ENCODE measurements around the gene BACH2. TPM values are rescaled to one million over a fixed set of nuclear protein-coding genes. Genes with fewer than 3 reads are reported as not detected.

Gene BACH2
- total RNA-seq, 1 experiment from 2014 or later, result 3.3 TPM

DNA sequence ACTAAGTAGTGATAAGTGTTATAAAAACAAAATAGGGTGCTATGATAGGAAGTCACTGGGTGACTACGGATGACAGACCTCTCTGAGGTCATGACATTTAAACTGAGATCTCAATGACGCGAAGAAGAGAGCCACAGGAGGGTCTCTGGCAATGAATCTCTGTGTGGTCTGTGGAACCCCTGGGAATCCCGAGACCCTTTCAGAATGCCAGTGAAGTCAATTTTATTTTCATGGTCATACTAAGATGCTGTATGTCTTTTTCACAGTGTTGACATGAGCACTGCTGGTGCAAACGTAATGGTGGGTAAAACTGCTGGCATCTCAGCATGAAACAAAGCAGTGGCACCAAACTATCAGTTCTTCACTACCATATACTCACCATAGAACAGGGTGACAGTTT lies 247.3 kb downstream of the BACH2 start:
- intact Hi-C loops (cut with micrococcal nuclease), result no loop called here
- no peaks in the 10 kb centered on the region for H3K36me3 ChIP-seq (ENCODE audit: control insufficient read depth in 1 of 2, insufficient read depth in 2 of 2, low read length in 2 of 2)
- no TSS peak for BruUV-seq (replicated peaks)
- H2AFZ ChIP-seq (ENCODE audit: low read depth, low read length, poor library complexity, severe bottlenecking), result no peak overlapping the region
- H3K9ac ChIP-seq (ENCODE audit: low read length), result no peak overlapping the region
- no peaks in the 10 kb centered on the region for H4K20me1 ChIP-seq (ENCODE audit: insufficient read depth)
- no peak overlapping the region for H3K4me2 ChIP-seq (ENCODE audit: low read length)
- H3K9me3 ChIP-seq (ENCODE audit: control insufficient read depth in 1 of 2, insufficient read depth in 1 of 2, low read depth in 1 of 2, low read length in 2 of 2), result no peaks in the 10 kb centered on the region
- no peaks in the 10 kb centered on the region for H3K27me3 ChIP-seq (ENCODE audit: insufficient read depth, low read length)
- DNase-seq (ENCODE audit: low read depth, low spot score) (no peak), ATAC-seq (no peak)
- H3K4me1 ChIP-seq (ENCODE audit: control insufficient read depth in 1 of 2, insufficient read depth in 2 of 2, low read length in 2 of 2), result no peaks in the 10 kb centered on the region
- no peaks in the 10 kb centered on the region for H3K79me2 ChIP-seq (ENCODE audit: insufficient read depth, low read length)
- ChIA-PET CTCF (no interaction called here), POLR2A (no interaction called here), RAD21 (ENCODE audit: low non-redundant PET in 1 of 2, low total read pairs in 2 of 2, uncharacterized antibody in 2 of 2, unreplicated experiment in 2 of 2) (no interaction called here)
- H3K4me3 ChIP-seq (replicated peaks in 1 of 2; ENCODE audit: low read depth in 1 of 2, low read length in 2 of 2), result no peak overlapping the region
- no peaks in the 10 kb centered on the region for H3K9me2 ChIP-seq (ENCODE audit: insufficient read depth)
- no peak overlapping the region for H3K27ac ChIP-seq (ENCODE audit: low read depth, low read length)
- TF ChIP-seq ZFX (IDR thresholded peaks at IDR 0.05), result no peak
- TF ChIP-seq EZH2phosphoT487 (IDR thresholded peaks at IDR 0.05; ENCODE audit: borderline replicate concordance), result no peak
- no peak for TF ChIP-seq SRF (IDR thresholded peaks at IDR 0.05; ENCODE audit: low read depth)
- no peak for TF ChIP-seq EZH2 (IDR thresholded peaks at IDR 0.05)
- TF ChIP-seq, protein P1, sequence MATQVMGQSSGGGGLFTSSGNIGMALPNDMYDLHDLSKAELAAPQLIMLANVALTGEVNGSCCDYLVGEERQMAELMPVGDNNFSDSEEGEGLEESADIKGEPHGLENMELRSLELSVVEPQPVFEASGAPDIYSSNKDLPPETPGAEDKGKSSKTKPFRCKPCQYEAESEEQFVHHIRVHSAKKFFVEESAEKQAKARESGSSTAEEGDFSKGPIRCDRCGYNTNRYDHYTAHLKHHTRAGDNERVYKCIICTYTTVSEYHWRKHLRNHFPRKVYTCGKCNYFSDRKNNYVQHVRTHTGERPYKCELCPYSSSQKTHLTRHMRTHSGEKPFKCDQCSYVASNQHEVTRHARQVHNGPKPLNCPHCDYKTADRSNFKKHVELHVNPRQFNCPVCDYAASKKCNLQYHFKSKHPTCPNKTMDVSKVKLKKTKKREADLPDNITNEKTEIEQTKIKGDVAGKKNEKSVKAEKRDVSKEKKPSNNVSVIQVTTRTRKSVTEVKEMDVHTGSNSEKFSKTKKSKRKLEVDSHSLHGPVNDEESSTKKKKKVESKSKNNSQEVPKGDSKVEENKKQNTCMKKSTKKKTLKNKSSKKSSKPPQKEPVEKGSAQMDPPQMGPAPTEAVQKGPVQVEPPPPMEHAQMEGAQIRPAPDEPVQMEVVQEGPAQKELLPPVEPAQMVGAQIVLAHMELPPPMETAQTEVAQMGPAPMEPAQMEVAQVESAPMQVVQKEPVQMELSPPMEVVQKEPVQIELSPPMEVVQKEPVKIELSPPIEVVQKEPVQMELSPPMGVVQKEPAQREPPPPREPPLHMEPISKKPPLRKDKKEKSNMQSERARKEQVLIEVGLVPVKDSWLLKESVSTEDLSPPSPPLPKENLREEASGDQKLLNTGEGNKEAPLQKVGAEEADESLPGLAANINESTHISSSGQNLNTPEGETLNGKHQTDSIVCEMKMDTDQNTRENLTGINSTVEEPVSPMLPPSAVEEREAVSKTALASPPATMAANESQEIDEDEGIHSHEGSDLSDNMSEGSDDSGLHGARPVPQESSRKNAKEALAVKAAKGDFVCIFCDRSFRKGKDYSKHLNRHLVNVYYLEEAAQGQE (IDR thresholded peaks at IDR 0.05; ENCODE audit: low read depth), result no peak
- no peak for TF ChIP-seq CBX3 (IDR thresholded peaks at IDR 0.05; ENCODE audit: low read depth)
- no peak for TF ChIP-seq EGR1 (IDR thresholded peaks at IDR 0.05; ENCODE audit: low read depth)
- TF ChIP-seq YY1 (IDR thresholded peaks at IDR 0.05; ENCODE audit: extremely low read depth, insufficient replicate concordance, low read depth, low read length), result no peak

Data from HCT116 (cell line).